Panc1 (cell line): ENCODE results near the gene CCDC172. TPM values are rescaled to one million over a fixed set of nuclear protein-coding genes. Genes with fewer than 3 reads are reported as not detected.

ENCODE experiments used
- ATAC-seq: fragments of 200-7000 bp; cut with Tn5 transposase; 2 replicates; pipeline ENCODE4 v1.9.1; 2020; ENCODE audit warnings: mild to moderate bottlenecking, moderate library complexity
- BruUV-seq: library from RNA; stranded (reverse); fragments of 400-500 nt; replicated peaks from 2 replicates; lab custom pipeline; 2021; lab: Mats Ljungman, UMichigan
- CTCF ChIA-PET: fragments of 300-600 bp; sonication (Branson Sonifier 250); formaldehyde crosslinking; loops from one replicate; lab custom pipeline; 2022; ENCODE audit warnings: antibody characterized with exemption; lab: Charles Lee
- POLR2A ChIA-PET: fragments of 300-600 bp; sonication (Branson Sonifier 250); formaldehyde crosslinking; loops from one replicate; lab custom pipeline; 2022; ENCODE audit warnings: antibody characterized with exemption; lab: Charles Lee
- DNase-seq: peaks from one replicate; pipeline ENCODE4 v3.0.0-alpha.2; 2010; ENCODE audit warnings: low read depth, low spot score
- H3K27ac ChIP-seq: 2 replicates; pipeline ENCODE4 v1.5.1; 2011; ENCODE audit warnings: mild to moderate bottlenecking, low read length, inconsistent platforms
- H3K27me3 ChIP-seq: fragments of 200-500 bp; sonication (Bioruptor generic); 2 replicates; pipeline ENCODE4 v1.6.0; 2014; ENCODE audit warnings: low read length, inconsistent platforms; ENCODE audit not compliant: control insufficient read depth, insufficient read depth
- H3K36me3 ChIP-seq: fragments of 200-500 bp; sonication (Bioruptor generic); 2 replicates; pipeline ENCODE4 v1.5.1; 2014; ENCODE audit warnings: inconsistent platforms, mild to moderate bottlenecking, low read length, moderate library complexity; ENCODE audit not compliant: control insufficient read depth, insufficient read depth
- H3K4me1 ChIP-seq: 2 replicates; pipeline ENCODE4 v1.5.1; 2011; ENCODE audit warnings: inconsistent platforms, mild to moderate bottlenecking, low read length, moderate library complexity; ENCODE audit not compliant: control insufficient read depth, insufficient read depth
- H3K4me3 ChIP-seq, 2 experiments: 2 replicates each; pipeline ENCODE4 v1.5.1; 2011 to 2012; ENCODE audit warnings: low read depth in 2 of 2, low read length in 2 of 2, mild to moderate bottlenecking in 2 of 2, inconsistent platforms in 1 of 2, moderate library complexity in 1 of 2
- H3K9me3 ChIP-seq: fragments of 200-500 bp; sonication (Bioruptor generic); 2 replicates; pipeline ENCODE4 v1.5.1; 2014; ENCODE audit warnings: low read depth, mild to moderate bottlenecking, inconsistent platforms, low read length, moderate library complexity; ENCODE audit not compliant: control insufficient read depth, insufficient read depth
- CTCF ChIP-seq: fragments of 450-650 bp; IDR thresholded peaks from 2 replicates; pipeline ENCODE4 v1.5.1; 2017; ENCODE audit warnings: mild to moderate bottlenecking
- POLR2AphosphoS5 ChIP-seq: IDR thresholded peaks from 2 replicates; pipeline ENCODE4 v1.6.1; 2012; ENCODE audit warnings: mild to moderate bottlenecking, low read depth, low read length, moderate library complexity
- REST ChIP-seq, 2 experiments: IDR thresholded peaks; 2 replicates each; pipeline ENCODE4 v1.6.1; 2011 to 2012; ENCODE audit warnings: low read depth in 2 of 2, control low read depth in 1 of 2, low read length in 1 of 2, mild to moderate bottlenecking in 1 of 2, moderate library complexity in 1 of 2; ENCODE audit not compliant: insufficient read depth in 1 of 2
- SIN3A ChIP-seq: IDR thresholded peaks from 2 replicates; pipeline ENCODE4 v1.6.1; 2012; ENCODE audit warnings: low read depth, mild to moderate bottlenecking, low read length, moderate library complexity, borderline replicate concordance; ENCODE audit not compliant: insufficient read depth
- TCF7L2 ChIP-seq: IDR thresholded peaks from 2 replicates; pipeline ENCODE4 v1.6.1; 2011; ENCODE audit warnings: mild to moderate bottlenecking, low read depth, low read length, inconsistent platforms
- in situ Hi-C: cut with HindIII; loops from 2 replicates; pipeline ENCODE4 v1.10.0; 2016; ENCODE audit warnings: low sequenced_read_pairs, low pct_unique_long_range_greater_than_20kb
- intact Hi-C: fragments of 100-400 bp; cut with micrococcal nuclease; formaldehyde crosslinking; loops from one replicate; pipeline ENCODE4 v1.10.0; 2022; ENCODE audit not compliant: unreplicated experiment
- total RNA-seq: library from RNA; stranded (reverse); gene quantifications from one replicate; pipeline ENCODE4 v1.2.1, GENCODE V29; 2021; ENCODE audit not compliant: unreplicated experiment

Gene CCDC172
- total RNA-seq, 1 experiment from 2014 or later = not detected

- ATAC-seq = no peak
- no peaks in the 10 kb centered on the region for H3K4me1 ChIP-seq
- no peaks in the 10 kb centered on the region for H3K36me3 ChIP-seq
- POLR2A ChIA-PET = no interaction called here
- intact Hi-C loops (no loop called here), in situ Hi-C loops (no loop called here)
- DNase-seq = no peak
- H3K4me3 ChIP-seq = no peak overlapping the region
- H3K27ac ChIP-seq = no peak overlapping the region
- TF ChIP-seq POLR2AphosphoS5 (no peak), CTCF (no peak), REST (IDR thresholded peaks at IDR 0.05; ENCODE audit: insufficient read depth in 1 of 2, low read depth in 2 of 2, low read length in 1 of 2) (no peak), SIN3A (no peak), TCF7L2 (no peak)
- BruUV-seq = no TSS peak
- peaks cover 2% of the 10 kb centered on the region; the same call in 1 of the 2 replicates for H3K27me3 ChIP-seq
- no peaks in the 10 kb centered on the region for H3K9me3 ChIP-seq
- CTCF ChIA-PET = no interaction called here
Measured at GRCh38 chr10:116300542-116300941, 23.7 kb upstream of the CCDC172 start.

- ATAC-seq = no peak
- BruUV-seq = no TSS peak
- Histone ChIP-seq H3K9me3 (no peaks in the 10 kb centered on the region), H3K4me1 (no peaks in the 10 kb centered on the region), H3K27ac (no peak overlapping the region), H3K4me3 (no peak overlapping the region), H3K36me3 (no peaks in the 10 kb centered on the region), H3K27me3 (no peaks in the 10 kb centered on the region)
- in situ Hi-C loops = no loop called here
- ChIA-PET POLR2A (no interaction called here), CTCF (no interaction called here)
- DNase-seq = no peak
- TF ChIP-seq TCF7L2 (no peak), POLR2AphosphoS5 (no peak), SIN3A (no peak), REST (IDR thresholded peaks at IDR 0.05; ENCODE audit: insufficient read depth in 1 of 2, low read depth in 2 of 2, low read length in 1 of 2) (no peak), CTCF (no peak)
- intact Hi-C loops = no loop called here
Measured at GRCh38 chr10:116304923-116305322, 19.3 kb upstream of the CCDC172 start.
